ENCODE data around the gene HSPB1.
"Not testable (repeated sequence)": the region's sequence is repeated elsewhere in the genome, so short reads cannot be mapped to it uniquely, and the experiment has no call there.

Gene HSPB1

DNA sequence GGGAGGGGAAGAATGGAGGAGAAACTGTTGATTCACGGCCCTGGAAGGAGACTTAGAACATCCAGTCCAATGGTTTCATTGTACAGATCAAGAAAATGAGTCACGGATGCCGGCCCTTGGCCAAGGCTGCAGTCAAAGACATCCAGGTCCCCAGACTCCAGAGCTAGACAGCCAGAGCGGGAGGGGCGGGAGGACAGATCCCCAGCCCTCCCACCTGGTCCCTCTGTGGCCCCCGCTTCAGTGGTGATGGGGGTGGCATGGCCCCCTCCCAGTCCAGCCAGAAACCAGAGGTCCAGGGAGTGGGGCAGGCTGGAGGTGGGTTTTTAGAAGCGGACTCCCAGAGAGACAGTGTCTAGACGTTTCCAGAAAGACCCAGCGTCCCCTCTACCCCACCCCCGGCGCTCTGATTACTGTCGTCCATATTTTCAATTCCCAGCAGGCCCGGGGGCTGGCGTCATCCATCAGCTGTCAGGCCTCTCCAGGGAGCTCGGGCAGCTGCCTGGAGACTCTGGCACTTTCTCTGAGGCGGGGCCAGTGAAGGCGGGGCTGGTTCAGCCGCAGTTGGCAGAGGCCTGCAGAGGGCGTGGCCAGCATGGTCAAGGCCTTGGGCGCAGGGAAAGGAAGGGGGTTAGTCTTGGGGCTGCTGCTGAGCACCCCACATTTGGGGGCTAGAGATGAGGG is 8.0 kb upstream of the HSPB1 start:
- H3K4me1 ChIP-seq (ENCODE audit: insufficient read depth, low read length), result peaks cover 37% of the 10 kb centered on the region
- no peak overlapping the region for H3K9ac ChIP-seq (ENCODE audit: low read length)
- H3K36me3 ChIP-seq (ENCODE audit: insufficient read depth, low read length), result no peaks in the 10 kb centered on the region
- H3K9me3 ChIP-seq (ENCODE audit: low read length), result no peaks in the 10 kb centered on the region
- no peaks in the 10 kb centered on the region for H3K27me3 ChIP-seq (ENCODE audit: control insufficient read depth in 1 of 2, insufficient read depth in 2 of 2, low read length in 2 of 2)
- H3K27ac ChIP-seq (ENCODE audit: low read depth, low read length), result peak overlapping the region; percentile 99
- H3K4me3 ChIP-seq (ENCODE audit: low read depth in 1 of 2, low read length in 2 of 2), result peak overlapping the region; percentile 8 to 37

DNA sequence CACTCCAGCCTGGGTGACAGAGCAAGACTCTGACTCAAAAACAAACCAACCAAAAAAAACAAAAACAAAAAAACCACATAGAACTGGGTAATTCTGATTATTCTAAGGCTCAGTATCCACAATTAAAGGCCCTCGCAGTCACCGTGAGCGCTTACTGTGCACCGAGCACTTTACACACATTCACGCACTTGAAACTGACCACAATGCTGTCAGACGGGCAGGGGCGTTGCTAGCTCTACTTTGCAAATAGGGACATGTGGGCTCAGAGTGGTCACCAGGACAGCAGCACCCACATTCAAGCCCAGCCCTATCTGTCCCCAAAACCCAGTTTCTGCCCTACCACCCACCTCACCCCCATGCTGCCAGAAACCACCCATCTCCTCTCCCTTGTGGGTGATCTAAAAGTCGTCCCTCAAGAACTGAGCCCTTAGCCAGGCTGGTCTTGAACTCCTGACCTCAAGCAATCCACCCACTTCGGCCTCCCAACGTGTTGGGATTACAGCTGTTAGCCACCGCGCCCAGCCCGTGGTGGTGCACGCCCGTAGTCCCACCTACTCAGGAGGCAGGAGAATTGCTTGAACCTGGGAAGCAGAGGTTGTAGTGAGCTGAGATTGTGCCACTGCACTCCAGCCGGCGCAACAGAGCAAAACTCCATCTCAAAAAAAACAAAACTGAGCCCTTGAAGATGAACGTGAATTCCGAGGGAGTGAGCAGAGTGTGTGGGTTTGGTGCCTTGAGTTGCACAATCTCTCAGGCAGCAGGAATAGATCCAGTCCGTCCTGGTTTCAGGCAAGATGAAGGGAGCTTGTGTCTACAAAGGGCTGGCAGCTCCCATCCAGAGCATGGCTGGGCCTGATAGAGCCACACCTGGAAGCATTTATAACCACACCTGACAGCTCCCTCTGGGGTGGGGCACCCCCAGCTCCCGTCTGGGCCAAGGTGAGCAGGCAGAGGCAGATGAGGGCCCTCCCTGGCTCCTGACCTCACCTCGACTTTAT is 5.4 kb upstream of the HSPB1 start:
- H3K36me3 ChIP-seq (ENCODE audit: insufficient read depth, low read length), result no peaks in the 10 kb centered on the region
- no peaks in the 10 kb centered on the region for H3K9me3 ChIP-seq (ENCODE audit: low read length)
- no peak overlapping the region for H3K9ac ChIP-seq (ENCODE audit: low read length)
- H3K27me3 ChIP-seq (ENCODE audit: control insufficient read depth in 1 of 2, insufficient read depth in 2 of 2, low read length in 2 of 2), result no peaks in the 10 kb centered on the region
- peak overlapping the region; percentile 73 for H3K27ac ChIP-seq (ENCODE audit: low read depth, low read length)
- H3K4me1 ChIP-seq (ENCODE audit: insufficient read depth, low read length), result peaks cover 35% of the 10 kb centered on the region
- no peak overlapping the region for H3K4me3 ChIP-seq (ENCODE audit: low read depth in 1 of 2, low read length in 2 of 2)

DNA sequence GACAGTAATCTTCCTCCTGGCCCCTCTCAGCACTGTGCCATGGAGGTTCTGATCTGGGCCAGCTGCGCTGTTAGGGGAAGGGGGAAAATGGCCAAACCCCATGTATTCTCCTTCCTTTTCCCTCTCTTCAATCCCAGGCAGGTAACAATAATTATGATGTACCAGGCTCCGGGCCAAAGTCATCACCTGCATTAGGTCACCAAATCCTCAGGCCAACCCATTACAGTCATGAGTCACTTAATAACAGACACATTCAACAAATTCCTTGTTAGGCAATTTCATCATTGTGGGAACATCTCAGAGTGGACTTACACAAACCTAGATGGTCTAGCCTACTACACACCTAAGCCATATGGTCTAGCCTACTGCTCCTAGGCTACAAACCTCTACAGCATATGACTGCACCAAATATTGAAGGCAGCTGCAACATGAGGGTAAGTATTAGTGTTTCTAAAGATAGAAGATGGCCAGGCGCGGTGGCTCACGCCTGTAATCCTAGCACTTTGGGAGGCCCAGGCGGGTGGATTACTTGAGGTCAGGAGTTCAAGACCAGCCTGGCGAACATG is 2.2 kb upstream of the HSPB1 start:
- Histone ChIP-seq H3K4me3 (ENCODE audit: low read depth in 1 of 2, low read length in 2 of 2) (no peak overlapping the region), H3K4me1 (ENCODE audit: insufficient read depth, low read length) (peaks cover 16% of the 10 kb centered on the region), H3K9me3 (ENCODE audit: low read length) (no peaks in the 10 kb centered on the region), H3K27ac (ENCODE audit: low read depth, low read length) (no peak overlapping the region), H3K27me3 (ENCODE audit: control insufficient read depth in 1 of 2, insufficient read depth in 2 of 2, low read length in 2 of 2) (no peaks in the 10 kb centered on the region), H3K9ac (ENCODE audit: low read length) (no peak overlapping the region), H3K36me3 (ENCODE audit: insufficient read depth, low read length) (peaks cover 12% of the 10 kb centered on the region)

DNA sequence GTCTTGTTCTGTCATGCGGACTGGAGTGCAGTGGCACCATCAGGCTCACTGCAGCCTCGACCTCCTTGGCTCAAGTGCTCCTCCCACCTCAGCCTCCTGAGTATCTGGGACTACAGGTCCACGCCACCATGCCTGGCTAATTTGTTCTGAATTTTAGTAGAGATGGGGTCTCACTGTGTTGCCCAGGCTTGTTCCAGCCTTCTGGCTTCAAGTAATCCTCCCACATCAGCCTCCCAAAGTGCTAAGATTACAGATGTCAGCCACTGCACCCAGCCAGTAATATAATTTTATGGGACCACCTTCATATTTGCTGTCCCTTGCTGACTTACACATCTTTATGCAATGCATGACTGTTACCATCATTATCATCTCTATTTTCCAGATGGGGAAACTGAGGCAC is 1.5 kb upstream of the HSPB1 start:
- peaks cover 19% of the 10 kb centered on the region for H3K4me1 ChIP-seq (ENCODE audit: insufficient read depth, low read length)
- peaks cover 12% of the 10 kb centered on the region for H3K36me3 ChIP-seq (ENCODE audit: insufficient read depth, low read length)
- H3K4me3 ChIP-seq (ENCODE audit: low read depth in 1 of 2, low read length in 2 of 2), result no peak overlapping the region
- H3K9me3 ChIP-seq (ENCODE audit: low read length), result no peaks in the 10 kb centered on the region
- H3K27ac ChIP-seq (ENCODE audit: low read depth, low read length), result no peak overlapping the region
- no peak overlapping the region for H3K9ac ChIP-seq (ENCODE audit: low read length)
- H3K27me3 ChIP-seq (ENCODE audit: control insufficient read depth in 1 of 2, insufficient read depth in 2 of 2, low read length in 2 of 2), result no peaks in the 10 kb centered on the region

GRCh38 chr7:76303202-76304147 is 1.0 kb downstream of the HSPB1 start:
- Histone ChIP-seq H3K9ac (ENCODE audit: low read length) (peak overlapping the region; percentile 92), H3K27ac (ENCODE audit: low read depth, low read length) (peak overlapping the region; percentile 99), H3K4me1 (ENCODE audit: insufficient read depth, low read length) (peaks cover 37% of the 10 kb centered on the region), H3K4me3 (ENCODE audit: low read depth in 1 of 2, low read length in 2 of 2) (peak overlapping the region; percentile 87 to 100), H3K36me3 (ENCODE audit: insufficient read depth, low read length) (peaks cover 12% of the 10 kb centered on the region), H3K9me3 (ENCODE audit: low read length) (no peaks in the 10 kb centered on the region), H3K27me3 (ENCODE audit: control insufficient read depth in 1 of 2, insufficient read depth in 2 of 2, low read length in 2 of 2) (no peaks in the 10 kb centered on the region)

DNA sequence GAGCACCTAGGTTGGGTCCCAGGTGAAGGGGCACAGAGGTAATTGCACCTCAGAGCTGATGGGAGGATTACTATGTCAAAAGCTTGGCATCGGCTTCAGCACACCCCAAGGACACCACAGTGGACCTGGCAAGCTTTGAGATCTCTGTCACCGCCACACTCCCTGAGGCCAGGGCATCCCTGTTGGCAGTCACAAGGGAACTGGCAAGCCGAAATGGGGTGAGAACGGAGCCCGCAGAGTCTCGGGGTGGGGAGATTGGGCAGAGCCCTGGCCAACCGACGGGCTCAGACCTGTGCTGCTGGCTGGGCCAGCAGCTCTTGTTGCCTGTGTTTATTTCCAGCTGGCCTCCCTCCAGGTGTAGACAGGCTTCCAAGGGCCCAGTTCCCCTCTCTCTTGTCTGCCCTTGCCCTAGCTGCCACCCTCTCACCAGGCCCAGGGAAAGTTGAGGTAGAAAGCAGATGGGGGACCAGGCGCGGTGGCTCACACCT is 2.5 kb downstream of the HSPB1 start:
- H3K27ac ChIP-seq (ENCODE audit: low read depth, low read length), result peak overlapping the region; percentile 99
- peaks cover 37% of the 10 kb centered on the region for H3K4me1 ChIP-seq (ENCODE audit: insufficient read depth, low read length)
- no peaks in the 10 kb centered on the region for H3K9me3 ChIP-seq (ENCODE audit: low read length)
- no peaks in the 10 kb centered on the region for H3K27me3 ChIP-seq (ENCODE audit: control insufficient read depth in 1 of 2, insufficient read depth in 2 of 2, low read length in 2 of 2)
- H3K4me3 ChIP-seq (ENCODE audit: low read depth in 1 of 2, low read length in 2 of 2), result peak overlapping the region; percentile 87 to 100
- peaks cover 12% of the 10 kb centered on the region for H3K36me3 ChIP-seq (ENCODE audit: insufficient read depth, low read length)
- peak overlapping the region; percentile 70 for H3K9ac ChIP-seq (ENCODE audit: low read length)

- not testable (repeated sequence) for H3K4me3 ChIP-seq (ENCODE audit: low read depth in 1 of 2, low read length in 2 of 2); H3K27me3 ChIP-seq (ENCODE audit: control insufficient read depth in 1 of 2, insufficient read depth in 2 of 2, low read length in 2 of 2); H3K9me3 ChIP-seq (ENCODE audit: low read length); H3K9ac ChIP-seq (ENCODE audit: low read length); H3K27ac ChIP-seq (ENCODE audit: low read depth, low read length)
- H3K36me3 ChIP-seq (ENCODE audit: insufficient read depth, low read length), result peaks cover 10% of the 10 kb centered on the region
- peaks cover 49% of the 10 kb centered on the region for H3K4me1 ChIP-seq (ENCODE audit: insufficient read depth, low read length)
Observed at GRCh38 chr7:76308874-76309273, 6.4 kb downstream of the HSPB1 start.

- not testable (repeated sequence) for H3K36me3 ChIP-seq (ENCODE audit: insufficient read depth, low read length); H3K4me3 ChIP-seq (ENCODE audit: low read depth in 1 of 2, low read length in 2 of 2); H3K9me3 ChIP-seq (ENCODE audit: low read length); H3K27ac ChIP-seq (ENCODE audit: low read depth, low read length); H3K9ac ChIP-seq (ENCODE audit: low read length); H3K27me3 ChIP-seq (ENCODE audit: control insufficient read depth in 1 of 2, insufficient read depth in 2 of 2, low read length in 2 of 2)
- peaks cover 48% of the 10 kb centered on the region for H3K4me1 ChIP-seq (ENCODE audit: insufficient read depth, low read length)
Observed at GRCh38 chr7:76309341-76310101, 7.0 kb downstream of the HSPB1 start.

DNA sequence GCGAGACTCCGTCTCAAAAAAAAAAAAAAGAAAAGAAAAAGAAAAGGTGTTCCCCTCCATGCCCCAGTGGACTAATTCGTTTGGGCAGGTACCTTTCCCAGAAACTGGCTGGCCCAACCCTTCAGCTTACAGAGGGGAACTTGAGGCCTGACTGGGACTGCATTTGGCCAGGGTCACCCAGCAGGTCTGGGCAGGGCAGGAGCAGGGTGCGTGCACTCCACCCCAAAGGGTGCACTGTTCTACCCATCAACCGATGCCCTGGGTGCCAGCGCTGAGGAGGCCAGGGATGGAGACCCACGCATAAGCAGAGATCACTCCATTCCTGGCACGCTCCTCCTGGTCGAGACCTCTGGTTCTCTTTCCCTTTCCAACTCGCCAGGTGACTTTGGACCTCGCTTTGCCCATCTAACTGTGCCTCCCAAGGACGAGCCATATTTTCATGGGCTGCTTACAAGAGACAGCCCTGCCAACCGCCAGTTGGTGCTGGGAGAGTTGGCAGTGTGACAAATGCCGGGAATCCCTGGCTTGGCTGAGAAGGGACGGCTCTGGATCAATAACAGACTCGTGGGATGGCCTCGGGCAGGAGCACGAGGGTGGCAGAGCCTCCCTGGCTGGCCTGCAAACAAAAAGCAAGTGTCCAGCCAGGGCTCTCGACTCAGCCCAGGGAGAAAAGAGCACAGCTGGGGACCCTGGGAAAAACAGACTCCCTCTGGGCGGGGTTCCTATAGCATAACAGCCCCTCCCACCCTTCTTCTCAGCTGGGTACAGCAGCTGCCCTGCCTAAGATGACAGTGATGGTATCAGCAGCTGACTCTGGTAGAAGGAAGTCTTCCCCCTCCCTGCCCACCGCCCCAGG is 7.9 kb downstream of the HSPB1 start:
- Histone ChIP-seq H3K36me3 (ENCODE audit: insufficient read depth, low read length) (no peaks in the 10 kb centered on the region), H3K4me1 (ENCODE audit: insufficient read depth, low read length) (peaks cover 40% of the 10 kb centered on the region), H3K9me3 (ENCODE audit: low read length) (no peaks in the 10 kb centered on the region), H3K27ac (ENCODE audit: low read depth, low read length) (peak overlapping the region; percentile 83), H3K9ac (ENCODE audit: low read length) (no peak overlapping the region), H3K4me3 (ENCODE audit: low read depth in 1 of 2, low read length in 2 of 2) (no peak overlapping the region), H3K27me3 (ENCODE audit: control insufficient read depth in 1 of 2, insufficient read depth in 2 of 2, low read length in 2 of 2) (no peaks in the 10 kb centered on the region)
